Measurements from ENCODE around the gene COX20.

Gene COX20

GRCh38 chr1:244843148-244843978 is 7.9 kb downstream of the COX20 start:
- no peak for TF ChIP-seq CTCF (conservative IDR thresholded peaks at IDR 0.05; ENCODE audit: control insufficient read depth, insufficient read depth, low read depth, low read length)

GRCh38 chr1:244844155-244845121 is 9.0 kb downstream of the COX20 start:
- H3K4me3 ChIP-seq (ENCODE audit: control insufficient read depth, low read depth, low read length), result no peak overlapping the region
- DNase-seq (ENCODE audit: low read depth), result no peak
- no peak for TF ChIP-seq CTCF (conservative IDR thresholded peaks at IDR 0.05; ENCODE audit: control insufficient read depth, insufficient read depth, low read depth, low read length)

More at GRCh38 chr1:244843148-244843978, 7.9 kb downstream of the COX20 start:
- DNase-seq (ENCODE audit: low read depth), result no peak
- H3K4me3 ChIP-seq (ENCODE audit: control insufficient read depth, low read depth, low read length), result no peak overlapping the region

GRCh38 chr1:244846653-244847052 is 11.2 kb downstream of the COX20 start:
- TF ChIP-seq CTCF (conservative IDR thresholded peaks at IDR 0.05; ENCODE audit: control insufficient read depth, insufficient read depth, low read depth, low read length), result no peak

GRCh38 chr1:244849189-244849866 is 13.9 kb downstream of the COX20 start:
- no peak for TF ChIP-seq CTCF (conservative IDR thresholded peaks at IDR 0.05; ENCODE audit: control insufficient read depth, insufficient read depth, low read depth, low read length)
- H3K4me3 ChIP-seq (ENCODE audit: control insufficient read depth, low read depth, low read length), result no peak overlapping the region
- no peak for DNase-seq (ENCODE audit: low read depth)

More at GRCh38 chr1:244846653-244847052, 11.2 kb downstream of the COX20 start:
- no peak for DNase-seq (ENCODE audit: low read depth)
- no peak overlapping the region for H3K4me3 ChIP-seq (ENCODE audit: control insufficient read depth, low read depth, low read length)

GRCh38 chr1:244850099-244850852 is 14.8 kb downstream of the COX20 start:
- no peak overlapping the region for H3K4me3 ChIP-seq (ENCODE audit: control insufficient read depth, low read depth, low read length)
- no peak for DNase-seq (ENCODE audit: low read depth)
- no peak for TF ChIP-seq CTCF (conservative IDR thresholded peaks at IDR 0.05; ENCODE audit: control insufficient read depth, insufficient read depth, low read depth, low read length)

All from fibroblast of mammary gland (primary cell).